ENCODE results near the gene IGF2BP2.

GRCh38 chr3:185737740-185738680 lies 86.8 kb downstream of the IGF2BP2 start:
- TF ChIP-seq CTCF (IDR thresholded peaks at IDR 0.05): no peak
- TF ChIP-seq POLR2A (IDR thresholded peaks at IDR 0.05): no peak
